GM13976 (cell line): ENCODE results near the gene GIMD1.

Experiments
- DNase-seq: peaks from one replicate; pipeline ENCODE4 v3.0.0; 2012; ENCODE audit warnings: low spot score
- CTCF ChIP-seq: IDR thresholded peaks from 2 replicates; pipeline ENCODE4 v1.5.1; 2012; ENCODE audit warnings: borderline replicate concordance, mild to moderate bottlenecking; ENCODE audit not compliant: insufficient read depth; ENCODE audit errors: extremely low read depth, missing control alignments, control extremely low read depth
- in situ Hi-C: fragments of 300-500 bp; cut with MboI; formaldehyde crosslinking; loops from one replicate; pipeline ENCODE4 v1.12.0; 2022; ENCODE audit warnings: low sequenced_read_pairs, mixed read lengths, inconsistent platforms; ENCODE audit not compliant: unreplicated experiment

Gene GIMD1

DNA sequence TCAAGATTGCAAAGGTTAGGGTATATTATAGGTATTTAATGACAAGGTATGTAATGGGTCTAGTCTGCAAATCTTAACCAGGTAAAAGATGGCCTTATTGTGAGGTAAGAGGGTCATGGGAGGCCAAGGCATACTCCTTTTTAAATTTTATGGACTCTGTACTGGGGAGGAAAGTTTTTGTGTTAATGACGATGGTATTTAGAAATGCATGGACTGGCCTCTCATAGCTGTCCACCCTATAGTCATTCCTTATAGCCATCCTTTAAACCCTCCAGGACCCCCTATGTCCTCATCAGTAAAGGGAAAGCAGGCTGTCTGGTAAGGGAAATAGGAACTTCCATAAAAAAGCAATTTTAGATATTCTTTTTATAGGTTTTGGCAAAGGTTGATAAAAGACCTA, 50.8 kb downstream of the GIMD1 start:
- DNase-seq: no peak
- no peak for TF ChIP-seq CTCF
- in situ Hi-C loops: no loop called here

DNA sequence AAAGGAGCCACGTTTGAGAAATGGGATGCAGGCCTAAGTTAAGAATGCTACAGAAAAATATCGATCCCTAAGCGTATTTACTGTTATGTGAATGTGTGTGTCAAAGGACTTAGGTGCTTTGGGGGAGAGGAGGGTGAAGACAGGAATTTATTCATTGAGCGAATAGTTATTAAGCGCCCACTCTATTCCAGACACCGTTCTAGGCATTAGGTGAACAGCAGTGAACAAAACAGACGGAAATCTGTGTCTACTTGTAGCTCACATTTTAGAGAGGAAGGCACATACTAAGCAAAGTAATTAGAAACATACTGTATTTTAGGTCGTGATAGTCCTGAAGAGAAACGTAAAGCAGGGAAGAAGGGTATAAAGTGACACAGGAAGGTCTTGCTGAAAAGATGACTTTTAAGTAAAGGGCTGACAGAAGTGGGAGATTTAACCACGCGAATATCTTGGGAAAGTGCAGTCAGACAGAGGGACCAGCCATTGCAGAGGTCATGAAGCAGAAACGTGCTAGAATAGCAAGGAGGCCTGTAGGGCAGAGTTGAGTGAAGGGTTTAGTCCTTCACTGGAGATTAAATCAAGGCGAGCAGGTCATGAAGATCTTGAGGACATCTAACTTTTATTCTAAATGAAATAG, 51.7 kb downstream of the GIMD1 start:
- no peak for DNase-seq
- in situ Hi-C loops: no loop called here
- TF ChIP-seq CTCF: no peak

GRCh38 chr4:106315968-106316772, 52.4 kb downstream of the GIMD1 start, which contains the start of the genes AIMP1 and TBCK:
Gene AIMP1, plus strand, starts transcription at chr4:106316550. Its CDS starts 8,460 bp downstream, at chr4:106325010.
Gene TBCK, minus strand, starts transcription at chr4:106316209. Its CDS starts 7,249 bp downstream, at chr4:106308960.
- peak; percentile 79 for DNase-seq
- TF ChIP-seq CTCF: no peak
- in situ Hi-C loops: no loop called here

DNA sequence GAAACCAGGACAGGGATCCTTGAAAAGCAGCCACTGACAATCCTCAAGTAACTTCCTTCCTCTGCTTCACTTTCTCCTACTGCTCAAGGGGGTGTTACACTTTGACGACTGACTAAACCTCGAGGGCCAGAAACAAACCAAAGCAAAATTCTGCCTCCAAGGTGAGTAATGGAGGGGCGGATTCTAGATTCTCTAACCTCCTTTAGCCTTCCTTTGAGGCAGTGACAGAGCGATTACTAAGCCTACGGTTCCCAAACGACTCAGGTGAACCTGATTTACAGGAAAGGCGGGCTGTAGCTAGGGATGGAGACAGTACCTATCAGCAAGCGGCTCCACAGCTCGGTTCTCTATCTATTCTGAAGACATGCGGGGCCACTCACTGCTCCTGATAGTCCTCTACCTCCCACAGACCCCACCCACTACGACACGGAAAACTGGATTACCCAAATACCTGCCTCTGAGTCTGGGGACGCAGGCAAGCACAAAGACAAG, 53.1 kb downstream of the GIMD1 start:
- DNase-seq: no peak
- TF ChIP-seq CTCF: no peak
- in situ Hi-C loops: no loop called here

- TF ChIP-seq CTCF: no peak
- DNase-seq: no peak
- in situ Hi-C loops: no loop called here
Observed at GRCh38 chr4:106314960-106315359, 53.6 kb downstream of the GIMD1 start.

- no peak for DNase-seq
- no peak for TF ChIP-seq CTCF
- in situ Hi-C loops: no loop called here
Observed at GRCh38 chr4:106312997-106313522, 55.5 kb downstream of the GIMD1 start.
